ENCODE results near the gene ICA1L.

- TF ChIP-seq CTCF (IDR thresholded peaks at IDR 0.05; ENCODE audit: control extremely low read depth in 1 of 3, insufficient read depth in 1 of 3, low read depth in 1 of 3, low read length in 3 of 3) (no peak), NANOG (IDR thresholded peaks at IDR 0.05; ENCODE audit: insufficient read depth, low read depth, low read length, poor library complexity, severe bottlenecking) (no peak), EZH2 (IDR thresholded peaks at IDR 0.05; ENCODE audit: low read depth, low read length, severe bottlenecking) (no peak), RXRA (IDR thresholded peaks at IDR 0.05; ENCODE audit: insufficient read depth, low read depth, low read length) (no peak), POLR2A (IDR thresholded peaks at IDR 0.05; ENCODE audit: control extremely low read depth in 1 of 2, low read depth in 2 of 2, low read length in 2 of 2) (no peak), SIX5 (IDR thresholded peaks at IDR 0.05; ENCODE audit: low read depth, low read length) (no peak), SRF (IDR thresholded peaks at IDR 0.05; ENCODE audit: low read depth, low read length) (no peak), USF2 (IDR thresholded peaks at IDR 0.05; ENCODE audit: low read length) (no peak), SAP30 (IDR thresholded peaks at IDR 0.05; ENCODE audit: insufficient read depth, insufficient replicate concordance, low read length) (no peak), RAD21 (IDR thresholded peaks at IDR 0.05 in 1 of 2, conservative IDR thresholded peaks at IDR 0.05 in 1 of 2; ENCODE audit: low read depth in 2 of 2, low read length in 2 of 2) (no peak), RBBP5 (IDR thresholded peaks at IDR 0.05; ENCODE audit: borderline replicate concordance, low read depth, low read length) (no peak), CREB1 (IDR thresholded peaks at IDR 0.05) (no peak)
Observed at GRCh38 chr2:202824901-202825300, 46.7 kb downstream of the ICA1L start.
